ENCODE measurements around the gene SH2D1A. TPM values are rescaled to one million over a fixed set of nuclear protein-coding genes. Genes with fewer than 3 reads are reported as not detected.
"Not testable (repeated sequence)": the region's sequence is repeated elsewhere in the genome, so short reads cannot be mapped to it uniquely, and the experiment has no call there.

Gene SH2D1A
- total RNA-seq, 2 experiments from 2014 or later = 63.1 to 64.4 TPM

- POLR2A ChIA-PET = no interaction called here
- H3K27ac Mint-ChIP-seq = no peak overlapping the region
- peaks cover 3% of the 10 kb centered on the region for H3K36me3 Mint-ChIP-seq (ENCODE audit: low read depth)
- peak; percentile 38 for DNase-seq
- H3K4me3 Mint-ChIP-seq = no peak overlapping the region
- CTCF ChIA-PET = interaction anchor here (1.0 kb wide), 1 partner anchor 24 kb away, joined by 4 read pairs; no protein-coding TSS in a partner anchor
- no peaks in the 10 kb centered on the region for H3K27me3 Mint-ChIP-seq
- peaks cover 11% of the 10 kb centered on the region for H3K4me1 Mint-ChIP-seq
- H3K9me3 Mint-ChIP-seq = no peaks in the 10 kb centered on the region
Measured at GRCh38 chrX:124406294-124407014, 60.1 kb downstream of the SH2D1A start.

GRCh38 chrX:124407226-124407625 lies 60.9 kb downstream of the SH2D1A start:
- ChIA-PET CTCF (interaction anchor here (0.6 to 0.7 kb wide), 6 partner anchors 10 to 724 kb away, joined by 3 to 4 read pairs (median 4); no protein-coding TSS in a partner anchor), POLR2A (no interaction called here)
- H3K27me3 Mint-ChIP-seq = no peaks in the 10 kb centered on the region
- H3K4me1 Mint-ChIP-seq = peaks cover 11% of the 10 kb centered on the region
- H3K27ac Mint-ChIP-seq = no peak overlapping the region
- H3K9me3 Mint-ChIP-seq = no peaks in the 10 kb centered on the region
- H3K36me3 Mint-ChIP-seq (ENCODE audit: low read depth) = peaks cover 3% of the 10 kb centered on the region
- H3K4me3 Mint-ChIP-seq = no peak overlapping the region
- no peak for DNase-seq

DNA sequence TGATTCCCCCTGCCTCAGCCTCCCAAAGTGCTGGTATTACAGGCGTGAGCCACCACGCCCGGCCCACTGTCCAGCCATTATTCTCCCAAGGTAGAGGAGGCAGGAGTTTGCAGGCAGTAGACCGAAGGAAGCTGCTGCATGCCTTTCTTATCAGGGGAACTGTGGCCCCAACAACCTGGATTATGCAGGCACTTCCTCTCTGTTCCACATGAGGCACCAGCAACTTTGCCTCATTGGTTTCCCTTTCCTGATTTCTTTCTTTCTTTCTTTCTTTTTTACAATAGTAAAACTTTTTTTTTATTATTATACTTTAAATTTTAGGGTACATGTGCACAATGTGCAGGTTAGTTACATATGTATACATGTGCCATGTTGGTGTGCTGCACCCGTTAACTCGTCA lies 62.0 kb downstream of the SH2D1A start:
- POLR2A ChIA-PET = not testable (repeated sequence)

DNA sequence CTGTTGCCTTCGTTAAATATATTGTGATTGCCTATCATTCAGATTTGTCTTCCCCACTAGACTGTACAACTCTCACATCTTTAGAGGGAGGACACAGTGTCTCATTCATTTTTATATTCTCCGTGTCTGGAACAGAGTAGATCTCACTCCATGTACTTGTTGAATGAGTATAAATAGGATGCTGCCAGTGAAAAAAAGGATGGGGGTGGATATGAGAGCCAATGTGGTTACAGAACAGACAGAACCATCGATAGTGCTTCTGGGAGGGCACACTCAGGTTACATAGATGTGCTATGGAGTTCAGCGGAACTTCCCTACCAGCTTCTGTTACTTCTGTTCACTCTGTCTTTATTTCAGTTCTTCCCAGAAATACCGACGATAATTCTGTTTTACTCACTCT lies 66.9 kb downstream of the SH2D1A start:
- POLR2A ChIA-PET = no interaction called here
- H3K9me3 Mint-ChIP-seq = peaks cover 5% of the 10 kb centered on the region
- DNase-seq = no peak
- peaks cover 7% of the 10 kb centered on the region for H3K36me3 Mint-ChIP-seq (ENCODE audit: low read depth)
- no peak overlapping the region for H3K27ac Mint-ChIP-seq
- H3K4me1 Mint-ChIP-seq = no peaks in the 10 kb centered on the region
- CTCF ChIA-PET = no interaction called here
- H3K4me3 Mint-ChIP-seq = no peak overlapping the region
- H3K27me3 Mint-ChIP-seq = no peaks in the 10 kb centered on the region

More for the DNA sequence above, 62.0 kb downstream of the SH2D1A start:
- H3K4me1 Mint-ChIP-seq = peaks cover 11% of the 10 kb centered on the region
- H3K36me3 Mint-ChIP-seq (ENCODE audit: low read depth); DNase-seq; H3K27ac Mint-ChIP-seq; H3K9me3 Mint-ChIP-seq; CTCF ChIA-PET; H3K4me3 Mint-ChIP-seq; H3K27me3 Mint-ChIP-seq: not testable (repeated sequence)

GRCh38 chrX:124414281-124414680 lies 67.9 kb downstream of the SH2D1A start:
- POLR2A ChIA-PET = no interaction called here

DNA sequence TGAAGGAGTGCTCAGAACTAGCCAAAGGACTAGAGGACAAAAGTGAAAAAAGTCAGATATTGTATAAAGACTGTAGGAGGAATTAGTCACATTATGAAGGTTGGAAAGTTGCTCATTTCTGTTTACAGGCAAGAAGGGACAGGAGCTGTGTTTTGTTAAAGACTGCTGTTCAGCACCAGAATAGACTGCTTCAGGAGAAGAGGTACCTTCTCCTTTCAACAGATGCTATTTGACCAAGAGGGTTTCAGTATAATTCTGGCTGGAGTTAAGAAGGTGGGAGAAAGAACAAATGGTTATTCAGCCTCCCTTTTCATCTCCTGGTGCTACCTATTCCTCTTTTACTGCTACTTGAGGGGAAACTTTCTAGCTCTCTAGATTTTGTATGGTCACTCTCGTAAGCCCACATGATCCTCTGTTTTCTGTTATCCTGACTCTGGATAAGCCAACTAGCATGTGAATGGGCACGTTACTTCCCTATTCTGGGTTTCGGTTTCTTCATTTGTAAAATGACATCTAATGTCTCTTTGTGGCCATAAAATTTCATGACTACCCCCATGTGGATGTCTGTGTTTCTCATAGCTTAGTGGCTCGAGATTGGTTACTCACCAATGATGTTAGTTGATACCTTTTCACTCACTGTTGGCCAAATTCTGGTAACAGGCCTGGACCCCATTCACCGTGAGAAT lies 68.9 kb downstream of the SH2D1A start:
- no peaks in the 10 kb centered on the region for H3K4me1 Mint-ChIP-seq
- POLR2A ChIA-PET = no interaction called here
- H3K9me3 Mint-ChIP-seq = peaks cover 5% of the 10 kb centered on the region
- H3K27ac Mint-ChIP-seq = no peak overlapping the region
- no peaks in the 10 kb centered on the region for H3K27me3 Mint-ChIP-seq
- peaks cover 7% of the 10 kb centered on the region for H3K36me3 Mint-ChIP-seq (ENCODE audit: low read depth)
- CTCF ChIA-PET = no interaction called here
- H3K4me3 Mint-ChIP-seq = no peak overlapping the region
- DNase-seq = no peak

More at GRCh38 chrX:124414281-124414680, 67.9 kb downstream of the SH2D1A start:
- Mint-ChIP-seq H3K4me3 (no peak overlapping the region), H3K27me3 (no peaks in the 10 kb centered on the region), H3K9me3 (peaks cover 5% of the 10 kb centered on the region), H3K36me3 (ENCODE audit: low read depth) (peaks cover 7% of the 10 kb centered on the region), H3K27ac (no peak overlapping the region), H3K4me1 (no peaks in the 10 kb centered on the region)
- no peak for DNase-seq
- CTCF ChIA-PET = no interaction called here

- H3K27ac Mint-ChIP-seq = no peak overlapping the region
- ChIA-PET POLR2A (no interaction called here), CTCF (no interaction called here)
Measured at GRCh38 chrX:124421898-124422655, 75.7 kb downstream of the SH2D1A start.

More at GRCh38 chrX:124421898-124422655, 75.7 kb downstream of the SH2D1A start:
- peaks cover 7% of the 10 kb centered on the region for H3K36me3 Mint-ChIP-seq (ENCODE audit: low read depth)
- H3K4me1 Mint-ChIP-seq = no peaks in the 10 kb centered on the region
- peaks cover 10% of the 10 kb centered on the region for H3K9me3 Mint-ChIP-seq
- no peaks in the 10 kb centered on the region for H3K27me3 Mint-ChIP-seq
- no peak for DNase-seq
- H3K4me3 Mint-ChIP-seq = no peak overlapping the region

Other genes starting within 250 kb of the SH2D1A start
- gene TEX13D, start 13.9 kb upstream of the SH2D1A start, total RNA-seq = not detected

All from activated CD4-positive, alpha-beta T cell treated with anti-CD3 and anti-CD28 coated beads, Interleukin-2, amount 10 ng/mL, durations not matched to agents 7 days and 5 days (primary cell).